ENCODE results near the gene EEF1AKMT3.

Gene EEF1AKMT3

GRCh38 chr12:57765698-57766463, 6.5 kb upstream of the EEF1AKMT3 start:
- DNase-seq (ENCODE audit: low read depth, low spot score), result no peak
- H3K4me3 ChIP-seq (ENCODE audit: low read depth, low read length), result peak overlapping the region; percentile 16
- TF ChIP-seq, protein P1, sequence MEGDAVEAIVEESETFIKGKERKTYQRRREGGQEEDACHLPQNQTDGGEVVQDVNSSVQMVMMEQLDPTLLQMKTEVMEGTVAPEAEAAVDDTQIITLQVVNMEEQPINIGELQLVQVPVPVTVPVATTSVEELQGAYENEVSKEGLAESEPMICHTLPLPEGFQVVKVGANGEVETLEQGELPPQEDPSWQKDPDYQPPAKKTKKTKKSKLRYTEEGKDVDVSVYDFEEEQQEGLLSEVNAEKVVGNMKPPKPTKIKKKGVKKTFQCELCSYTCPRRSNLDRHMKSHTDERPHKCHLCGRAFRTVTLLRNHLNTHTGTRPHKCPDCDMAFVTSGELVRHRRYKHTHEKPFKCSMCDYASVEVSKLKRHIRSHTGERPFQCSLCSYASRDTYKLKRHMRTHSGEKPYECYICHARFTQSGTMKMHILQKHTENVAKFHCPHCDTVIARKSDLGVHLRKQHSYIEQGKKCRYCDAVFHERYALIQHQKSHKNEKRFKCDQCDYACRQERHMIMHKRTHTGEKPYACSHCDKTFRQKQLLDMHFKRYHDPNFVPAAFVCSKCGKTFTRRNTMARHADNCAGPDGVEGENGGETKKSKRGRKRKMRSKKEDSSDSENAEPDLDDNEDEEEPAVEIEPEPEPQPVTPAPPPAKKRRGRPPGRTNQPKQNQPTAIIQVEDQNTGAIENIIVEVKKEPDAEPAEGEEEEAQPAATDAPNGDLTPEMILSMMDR (IDR thresholded peaks at IDR 0.05; ENCODE audit: low read depth, low read length), result peak; percentile 0
- in situ Hi-C loops (cut with HindIII; ENCODE audit: low sequenced_read_pairs), result no loop called here

DNA sequence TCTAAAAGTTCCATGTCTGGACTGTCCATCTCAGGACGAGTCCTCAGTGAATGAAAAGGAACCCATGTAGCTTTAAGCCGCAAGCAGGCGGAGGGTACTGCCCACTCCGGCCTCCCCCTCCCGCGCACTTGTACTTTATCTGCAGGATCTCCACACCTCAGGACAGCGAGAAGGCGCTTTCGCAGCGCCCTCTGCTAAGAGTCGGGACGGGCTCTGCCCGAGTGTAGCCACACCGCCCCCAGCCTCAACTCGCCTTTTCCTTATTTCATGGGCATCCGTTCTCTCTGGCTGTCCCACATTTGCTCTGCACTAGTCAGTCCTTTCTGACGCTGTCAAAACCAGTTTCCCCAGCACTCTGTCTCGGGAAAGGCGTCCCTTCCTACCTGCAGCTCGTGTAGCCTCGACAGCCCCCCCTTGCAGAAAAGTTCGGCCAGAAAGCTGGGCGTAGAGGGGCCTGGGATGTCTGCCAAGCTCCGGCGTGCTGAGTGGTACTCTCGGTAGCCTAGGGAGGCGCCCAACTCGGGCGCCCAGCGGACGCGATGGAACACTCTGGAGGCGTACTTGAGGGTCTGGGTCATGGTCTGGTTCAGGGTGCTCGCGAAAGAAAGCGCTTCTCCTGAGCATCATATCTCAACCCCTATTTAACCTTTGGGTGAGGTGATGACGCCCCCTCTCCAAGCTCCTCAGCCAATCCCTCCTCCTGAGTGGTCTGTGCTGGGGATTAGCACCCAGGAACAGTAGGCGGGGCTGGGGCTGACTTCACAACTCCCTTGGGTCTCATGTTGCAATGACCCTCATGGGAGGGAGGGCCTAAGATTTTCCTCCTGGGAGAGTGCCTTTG, 5.7 kb upstream of the EEF1AKMT3 start, which contains the start of gene CYP27B1:
Gene CYP27B1, minus strand, starts transcription at position 615 of the 841 bp plus-strand sequence. Its CDS starts 37 bp downstream, at position 578.
- no peak for DNase-seq (ENCODE audit: low read depth, low spot score)
- peak within 1 kb of the TSS; percentile 16 for H3K4me3 ChIP-seq (ENCODE audit: low read depth, low read length)
- TF ChIP-seq, protein P1 (IDR thresholded peaks at IDR 0.05; ENCODE audit: low read depth, low read length), result no peak
- in situ Hi-C loops (cut with HindIII; ENCODE audit: low sequenced_read_pairs), result no loop called here

DNA sequence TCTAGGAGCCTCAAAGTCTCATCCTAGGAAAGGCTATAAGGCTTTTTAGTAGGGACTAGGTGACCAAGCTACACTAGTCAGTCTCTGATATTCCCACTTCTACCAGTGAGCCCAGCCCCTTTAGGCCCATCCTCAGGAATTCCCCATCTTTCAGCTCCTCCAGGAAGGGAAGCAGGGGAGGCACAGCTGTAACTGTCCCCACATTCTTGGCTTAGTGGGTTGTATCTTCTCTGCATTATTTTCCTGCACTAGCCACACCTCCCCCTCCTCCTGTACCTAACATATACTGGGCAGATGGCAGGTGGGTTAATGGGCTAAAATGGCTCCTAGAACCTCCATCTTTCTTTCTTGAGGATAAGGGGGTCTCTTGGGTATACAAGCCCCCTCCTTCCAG, 5.1 kb upstream of the EEF1AKMT3 start:
- TF ChIP-seq, protein P1 (IDR thresholded peaks at IDR 0.05; ENCODE audit: low read depth, low read length), result no peak
- no peak for DNase-seq (ENCODE audit: low read depth, low spot score)
- no peak overlapping the region for H3K4me3 ChIP-seq (ENCODE audit: low read depth, low read length)
- in situ Hi-C loops (cut with HindIII; ENCODE audit: low sequenced_read_pairs), result no loop called here

DNA sequence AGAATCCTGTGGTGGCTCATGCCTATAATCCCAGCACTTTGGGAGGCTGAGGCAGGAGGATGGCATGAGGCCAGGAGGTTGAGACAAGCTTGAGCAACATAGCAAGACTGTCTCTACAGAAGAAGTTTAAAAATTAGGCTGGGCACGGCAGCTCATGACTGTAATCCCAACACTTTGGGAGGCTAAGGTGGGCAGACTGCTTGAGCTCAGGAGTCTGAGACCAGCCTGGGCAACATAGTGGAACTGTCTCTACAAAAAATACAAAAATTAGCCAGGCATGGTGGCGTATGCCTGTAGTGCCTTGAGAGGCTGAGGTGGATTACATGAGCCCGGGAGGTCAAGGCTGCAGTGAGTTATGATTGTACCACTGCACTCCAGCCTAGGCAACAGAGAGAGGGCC, 4.5 kb upstream of the EEF1AKMT3 start:
- no peak overlapping the region for H3K4me3 ChIP-seq (ENCODE audit: low read depth, low read length)
- TF ChIP-seq, protein P1 (IDR thresholded peaks at IDR 0.05; ENCODE audit: low read depth, low read length), result no peak
- in situ Hi-C loops (cut with HindIII; ENCODE audit: low sequenced_read_pairs), result no loop called here
- no peak for DNase-seq (ENCODE audit: low read depth, low spot score)

- H3K4me3 ChIP-seq (ENCODE audit: low read depth, low read length), result no peak overlapping the region
- TF ChIP-seq, protein P1 (IDR thresholded peaks at IDR 0.05; ENCODE audit: low read depth, low read length), result no peak
- no peak for DNase-seq (ENCODE audit: low read depth, low spot score)
- in situ Hi-C loops (cut with HindIII; ENCODE audit: low sequenced_read_pairs), result no loop called here
Observed at GRCh38 chr12:57769594-57769993, 2.8 kb upstream of the EEF1AKMT3 start.

DNA sequence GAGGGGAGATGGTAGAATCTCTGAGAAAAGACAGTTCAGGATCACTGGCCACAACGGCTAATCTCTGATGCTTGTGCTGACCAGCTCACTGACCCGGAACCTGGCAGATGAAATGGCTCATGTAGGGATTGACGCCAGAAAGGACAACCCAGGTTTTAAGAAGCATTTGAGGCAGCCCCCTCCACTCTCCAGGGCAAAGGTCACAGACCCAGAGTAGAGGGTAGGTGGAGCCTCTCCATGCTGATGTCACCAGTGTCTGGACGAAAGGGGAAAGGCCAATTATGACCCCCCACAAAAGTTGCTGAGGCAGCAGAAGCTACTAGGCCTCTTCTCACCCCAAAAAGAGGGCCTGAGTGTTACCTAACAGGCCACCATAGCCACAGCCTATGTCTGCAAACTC, 1.7 kb upstream of the EEF1AKMT3 start:
- in situ Hi-C loops (cut with HindIII; ENCODE audit: low sequenced_read_pairs), result no loop called here
- H3K4me3 ChIP-seq (ENCODE audit: low read depth, low read length), result no peak overlapping the region
- TF ChIP-seq, protein P1 (IDR thresholded peaks at IDR 0.05; ENCODE audit: low read depth, low read length), result no peak
- no peak for DNase-seq (ENCODE audit: low read depth, low spot score)

Measured in astrocyte of the spinal cord (primary cell).